NCI-H1436 treated with DMSO at 0.1 percent for 48 hours (cell line): ENCODE measurements around the gene STAT3.
"Not testable (repeated sequence)": the region's sequence is repeated elsewhere in the genome, so short reads cannot be mapped to it uniquely, and the experiment has no call there.

Experiments used
- DNase-seq: peaks from one replicate; lab custom pipeline; 2025; lab: John Stamatoyannopoulos, UW

The STAT3 gene

DNA sequence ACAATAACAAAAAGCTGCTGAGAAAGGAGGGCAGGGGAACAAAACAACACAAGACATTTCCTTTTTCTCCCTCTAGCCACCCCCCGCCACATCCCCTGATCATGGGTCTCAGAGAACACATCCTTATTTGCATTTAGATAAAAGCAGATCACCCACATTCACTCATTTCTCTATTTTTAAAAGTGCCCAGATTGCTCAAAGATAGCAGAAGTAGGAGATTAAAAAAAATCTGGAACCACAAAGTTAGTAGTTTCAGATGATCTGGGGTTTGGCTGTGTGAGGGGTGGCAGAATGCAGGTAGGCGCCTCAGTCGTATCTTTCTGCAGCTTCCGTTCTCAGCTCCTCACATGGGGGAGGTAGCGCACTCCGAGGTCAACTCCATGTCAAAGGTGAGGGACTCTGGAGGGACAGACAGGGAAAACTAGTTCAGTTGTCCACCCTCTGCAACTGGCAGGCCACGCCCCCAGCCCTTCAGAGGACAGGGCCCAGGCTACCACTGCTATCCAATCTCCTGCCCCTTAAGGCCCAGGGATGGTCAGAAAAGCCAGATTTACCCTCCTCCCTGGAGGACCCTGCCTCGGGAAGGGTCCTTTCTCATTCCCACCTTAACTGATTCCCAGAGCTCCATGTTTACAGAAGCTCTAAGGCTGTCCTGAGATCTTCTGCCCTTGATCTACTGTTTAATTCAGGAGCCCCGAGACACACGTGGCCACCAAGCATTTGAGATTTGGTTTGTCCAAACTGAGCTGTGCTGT, 72.7 kb downstream of the STAT3 start:
- no peak for DNase-seq

DNA sequence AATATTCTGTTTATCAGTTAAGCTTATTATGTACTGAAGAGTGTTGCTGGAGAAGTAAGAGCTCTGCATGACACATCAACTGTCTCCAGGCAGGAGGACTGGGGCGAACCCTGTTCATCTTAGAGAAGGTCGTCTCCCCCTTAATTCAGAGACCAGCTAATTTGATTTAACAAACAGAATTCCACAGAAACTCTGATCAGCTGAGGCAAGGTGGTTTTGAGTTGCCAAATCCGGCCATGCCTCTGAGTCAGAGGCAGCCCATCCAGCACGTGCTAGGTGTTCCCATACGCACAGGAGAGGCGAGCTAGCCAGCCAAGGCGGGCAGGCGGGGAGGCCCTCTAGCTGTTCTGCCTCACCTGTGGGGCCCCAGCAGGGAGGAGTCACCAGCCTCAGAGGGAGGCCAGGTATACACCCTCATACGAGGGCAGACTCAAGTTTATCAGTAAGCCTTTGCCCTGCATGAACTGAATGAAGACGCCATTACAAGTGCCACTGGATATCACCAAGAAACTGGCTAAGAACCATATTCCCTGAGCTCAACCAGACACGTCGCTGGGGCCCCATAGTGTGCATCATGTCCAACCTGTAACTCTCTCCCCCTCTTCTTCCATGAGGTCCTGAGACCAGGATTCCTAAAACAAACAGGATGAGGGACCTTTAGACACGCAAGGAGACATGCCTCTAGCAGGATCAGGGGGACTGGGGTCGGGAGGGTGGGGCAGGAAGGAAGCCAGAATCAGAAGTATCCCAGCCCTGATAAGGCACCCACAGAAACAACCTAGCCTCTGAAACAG, 74.3 kb downstream of the STAT3 start:
- DNase-seq = no peak

GRCh38 chr17:42313389-42313772, 74.9 kb downstream of the STAT3 start:
- no peak for DNase-seq

DNA sequence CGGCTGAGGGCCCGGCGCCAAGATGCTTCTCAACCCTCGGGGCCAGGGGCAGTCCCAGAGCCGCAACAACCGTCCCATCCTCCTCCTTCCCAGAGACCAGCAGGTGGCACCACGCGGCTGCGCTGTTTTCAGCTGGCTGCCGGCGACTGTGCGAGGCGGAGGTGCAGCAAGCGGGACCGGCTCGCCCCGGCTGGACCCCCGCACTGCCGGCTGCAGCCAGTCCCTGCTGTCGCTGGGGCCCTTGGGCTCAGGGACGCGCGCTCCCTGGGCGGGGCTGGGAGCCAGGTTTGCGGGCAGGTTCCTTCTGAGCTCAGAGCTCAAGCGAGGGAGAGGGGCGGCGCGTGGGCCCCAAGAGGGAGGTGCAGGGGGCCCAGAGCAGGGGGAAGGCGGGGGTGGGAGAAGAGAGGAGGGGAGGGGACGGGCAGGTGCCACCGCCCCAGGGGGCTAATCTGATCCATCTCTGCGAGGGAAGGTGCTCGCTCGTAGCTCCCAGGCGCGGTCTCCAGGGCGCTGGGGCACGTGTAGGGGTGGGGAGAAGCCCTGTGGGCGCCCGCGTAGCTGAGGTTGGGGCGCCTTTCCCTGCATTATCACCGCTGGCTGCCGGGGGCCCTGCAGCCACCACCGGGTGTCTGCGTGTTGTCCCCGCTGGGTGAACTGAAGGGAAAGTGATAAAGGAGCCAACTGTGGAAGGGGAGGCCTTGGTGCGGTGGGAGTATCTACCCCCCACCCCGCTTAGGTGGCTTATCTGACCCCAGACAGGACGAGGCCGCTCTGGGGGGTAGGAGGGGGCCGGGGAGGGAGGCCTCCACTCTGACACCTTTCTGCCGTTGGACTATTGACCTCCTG, 75.7 kb downstream of the STAT3 start:
- peak; percentile 59 for DNase-seq

GRCh38 chr17:42312035-42312284, 76.3 kb downstream of the STAT3 start:
- DNase-seq = no peak

GRCh38 chr17:42311240-42312034, 76.8 kb downstream of the STAT3 start:
- DNase-seq = no peak

DNA sequence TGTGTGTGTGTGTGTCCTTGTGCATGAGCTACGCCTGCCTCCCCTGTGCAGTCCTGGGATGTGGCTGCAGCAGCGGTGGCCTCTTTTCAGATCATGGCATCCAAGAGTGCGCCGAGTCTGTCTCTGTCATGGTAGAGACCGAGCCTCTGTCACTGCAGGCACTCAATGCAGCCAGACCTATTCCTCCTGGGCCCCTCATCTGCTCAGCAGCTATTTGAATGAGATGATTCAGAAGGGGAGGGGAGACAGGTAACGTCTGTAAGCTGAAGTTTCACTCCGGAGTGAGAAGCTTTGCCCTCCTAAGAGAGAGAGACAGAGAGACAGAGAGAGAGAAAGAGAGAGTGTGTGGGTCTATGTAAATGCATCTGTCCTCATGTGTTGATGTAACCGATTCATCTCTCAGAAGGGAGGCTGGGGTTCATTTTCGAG, 77.4 kb downstream of the STAT3 start:
- DNase-seq = no peak

DNA sequence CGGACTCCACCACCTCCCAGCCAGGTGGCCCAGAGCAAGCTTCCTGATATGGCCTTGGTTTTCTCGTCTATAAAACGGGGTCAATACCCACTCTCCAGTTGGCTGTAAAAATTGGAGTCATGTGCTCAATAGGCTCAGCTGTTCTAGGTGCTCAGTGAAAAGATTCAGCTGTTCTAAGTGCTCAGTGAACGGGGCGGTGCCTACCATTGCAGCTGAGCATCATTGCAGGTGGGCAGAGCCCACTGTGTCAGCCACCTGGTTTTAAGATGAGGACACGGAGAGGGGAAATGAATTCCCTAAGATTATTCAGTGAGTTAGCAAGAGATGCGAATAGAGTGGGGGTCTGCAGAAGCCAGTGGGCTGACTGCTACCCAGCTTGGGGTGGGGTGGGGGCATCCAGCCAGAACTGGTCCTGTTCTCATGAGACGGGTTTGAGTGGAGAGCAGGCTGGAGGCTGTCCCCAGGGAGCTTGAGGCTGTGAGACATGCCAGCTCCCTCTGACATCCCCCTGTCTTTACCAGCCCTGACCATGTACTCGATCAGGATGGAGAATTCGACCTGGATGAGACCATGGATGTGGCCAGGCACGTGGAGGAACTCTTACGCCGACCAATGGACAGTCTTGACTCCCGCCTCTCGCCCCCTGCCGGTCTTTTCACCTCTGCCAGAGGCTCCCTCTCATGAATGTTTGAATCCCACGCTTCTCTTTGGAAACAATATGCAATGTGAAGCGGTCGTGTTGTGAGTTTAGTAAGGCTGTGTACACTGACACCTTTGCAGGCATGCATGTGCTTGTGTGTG, 78.1 kb downstream of the STAT3 start:
- no peak for DNase-seq

DNA sequence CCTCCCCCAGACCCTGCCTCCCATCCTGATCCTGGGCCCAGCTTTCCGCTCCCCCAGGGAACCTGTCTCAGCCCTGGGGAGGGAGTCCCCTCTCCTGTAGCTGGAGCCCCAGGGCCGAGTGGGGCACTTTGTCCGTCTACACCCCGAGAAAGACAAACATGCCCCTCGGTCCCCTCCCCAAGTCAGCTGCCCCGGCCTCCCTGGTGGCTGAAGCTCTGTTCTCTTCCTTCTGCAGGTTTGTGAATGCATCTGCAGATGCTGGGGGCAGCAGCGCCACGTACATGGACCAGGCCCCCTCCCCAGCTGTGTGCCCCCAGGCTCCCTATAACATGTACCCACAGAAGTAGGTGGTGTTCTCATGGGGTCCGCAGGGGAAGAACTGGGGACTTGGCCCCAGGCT, 79.1 kb downstream of the STAT3 start:
- DNase-seq = no peak

- DNase-seq = no peak
Observed at GRCh38 chr17:42308446-42308845, 79.8 kb downstream of the STAT3 start.

DNA sequence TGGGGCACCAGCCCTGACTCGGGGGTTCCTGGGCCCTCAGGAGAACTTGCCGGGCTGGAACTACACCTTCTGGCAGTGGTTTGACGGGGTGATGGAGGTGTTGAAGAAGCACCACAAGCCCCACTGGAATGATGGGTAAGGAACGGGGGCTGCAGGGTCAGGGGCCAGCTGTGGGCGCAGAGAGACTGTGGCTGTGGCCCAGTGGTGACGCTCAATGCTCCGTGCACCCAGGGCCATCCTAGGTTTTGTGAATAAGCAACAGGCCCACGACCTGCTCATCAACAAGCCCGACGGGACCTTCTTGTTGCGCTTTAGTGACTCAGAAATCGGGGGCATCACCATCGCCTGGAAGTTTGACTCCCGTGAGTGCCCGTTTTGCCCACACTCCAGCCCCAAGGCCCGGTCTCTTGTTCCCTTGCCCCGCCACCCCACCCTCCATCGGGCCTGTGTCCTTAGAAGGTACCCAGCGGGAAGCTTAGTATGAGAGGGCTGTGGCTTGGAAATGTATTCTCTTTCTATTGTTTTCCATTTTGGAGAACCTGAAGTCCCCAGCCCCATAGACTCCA, 80.8 kb downstream of the STAT3 start:
- DNase-seq = no peak

DNA sequence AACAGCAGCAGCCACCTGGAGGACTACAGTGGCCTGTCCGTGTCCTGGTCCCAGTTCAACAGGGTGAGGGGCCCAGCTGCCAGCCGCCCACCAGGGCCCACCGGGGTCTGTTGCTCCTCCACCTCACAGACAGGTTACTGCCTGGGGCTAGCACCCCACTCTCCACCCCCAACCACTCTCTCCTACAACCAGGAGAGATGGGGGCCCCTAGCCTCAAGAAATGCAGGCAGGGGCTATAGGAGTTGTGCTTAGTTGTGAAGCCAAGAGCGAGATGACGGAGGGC, 81.9 kb downstream of the STAT3 start:
- DNase-seq = no peak

GRCh38 chr17:42305543-42306384, 82.5 kb downstream of the STAT3 start:
- DNase-seq = no peak

DNA sequence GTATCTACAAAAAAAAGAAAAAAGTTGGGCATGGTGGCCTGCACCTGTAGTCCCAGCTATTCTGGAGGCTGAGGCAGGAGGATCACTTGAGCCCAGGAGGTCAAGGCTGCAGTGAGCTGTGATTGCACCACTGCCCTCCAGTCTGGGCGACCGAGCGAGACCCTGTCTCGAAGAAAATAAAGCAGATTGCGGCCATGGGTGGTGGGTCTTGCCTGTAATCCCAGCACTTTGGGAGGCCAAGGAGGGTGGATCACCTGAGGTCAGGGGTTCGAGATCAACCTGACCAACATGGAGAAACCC, 83.3 kb downstream of the STAT3 start:
- DNase-seq = not testable (repeated sequence)

GRCh38 chr17:42304187-42305030, 83.8 kb downstream of the STAT3 start:
- DNase-seq = no peak

- no peak for DNase-seq
Observed at GRCh38 chr17:42303694-42304093, 84.5 kb downstream of the STAT3 start.

DNA sequence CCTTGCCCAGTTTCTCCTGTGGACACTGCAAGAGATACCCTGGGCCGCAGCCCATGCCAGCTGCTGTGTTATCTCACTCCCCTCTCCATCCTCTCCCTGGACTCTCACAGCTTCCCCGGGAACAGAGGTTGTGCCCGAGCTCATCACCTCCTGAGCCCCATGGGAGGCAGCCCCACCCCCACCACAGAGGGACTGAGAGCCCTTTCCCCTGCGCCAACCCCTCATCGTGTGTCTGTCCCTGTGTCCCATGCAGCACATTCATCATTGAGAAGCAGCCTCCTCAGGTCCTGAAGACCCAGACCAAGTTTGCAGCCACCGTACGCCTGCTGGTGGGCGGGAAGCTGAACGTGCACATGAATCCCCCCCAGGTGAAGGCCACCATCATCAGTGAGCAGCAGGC, 87.2 kb downstream of the STAT3 start:
- no peak for DNase-seq

DNA sequence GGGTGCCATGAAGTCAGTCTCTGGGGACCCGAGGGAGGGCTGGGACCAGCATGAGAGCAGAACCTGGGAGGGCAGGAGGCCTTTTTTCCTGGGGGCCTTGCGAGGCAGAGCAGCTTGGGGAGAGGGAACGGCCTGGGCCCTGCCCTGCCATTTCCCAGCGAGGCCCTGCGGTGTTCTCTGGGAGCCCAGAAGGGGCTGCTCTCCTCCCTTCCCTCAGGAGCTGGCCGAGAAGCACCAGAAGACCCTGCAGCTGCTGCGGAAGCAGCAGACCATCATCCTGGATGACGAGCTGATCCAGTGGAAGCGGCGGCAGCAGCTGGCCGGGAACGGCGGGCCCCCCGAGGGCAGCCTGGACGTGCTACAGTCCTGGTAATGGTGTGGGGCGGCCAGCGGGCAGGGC, 88.3 kb downstream of the STAT3 start:
- not testable (repeated sequence) for DNase-seq

DNA sequence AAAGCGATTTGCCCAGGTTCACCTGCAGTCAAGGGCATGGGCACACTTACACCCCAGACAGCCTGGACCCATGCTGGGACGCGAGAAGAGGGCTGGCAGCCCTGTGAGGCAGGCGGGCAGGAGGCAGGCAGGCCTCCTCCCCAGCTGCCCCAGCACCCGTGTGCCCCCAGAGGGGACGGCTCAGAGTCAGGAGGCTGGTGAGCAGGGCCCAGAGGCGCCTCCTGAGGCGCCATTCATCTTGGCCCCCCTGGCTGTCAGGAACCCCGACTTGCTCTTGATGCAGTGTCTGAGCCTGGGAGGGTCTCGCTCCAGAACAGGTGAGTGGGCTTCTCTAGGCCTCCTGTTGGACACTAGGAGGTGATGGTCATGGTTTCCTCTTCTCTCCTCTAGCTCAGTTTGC, 88.9 kb downstream of the STAT3 start:
- not testable (repeated sequence) for DNase-seq
